ENCODE results near the gene TLE6.
A peak's percentile ranks its signal among the peaks of the same experiment; 100 is the strongest.

The TLE6 gene

DNA sequence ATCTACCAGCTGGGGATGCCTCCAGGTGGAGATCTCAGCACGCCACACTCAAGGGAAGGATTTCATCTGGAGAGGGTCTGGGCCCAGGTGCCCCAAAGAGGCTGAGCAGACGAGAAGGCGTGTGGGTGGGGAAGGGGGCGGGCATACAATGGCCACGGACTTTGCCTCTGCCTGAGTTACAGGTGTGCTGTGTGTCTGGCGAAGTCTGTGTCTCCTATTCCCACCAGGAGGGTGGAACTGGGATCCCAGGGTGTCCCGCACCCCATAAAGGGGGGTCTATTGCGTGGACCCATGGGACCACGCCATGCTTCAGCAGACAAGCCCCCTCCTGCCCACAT is 48.2 kb downstream of the TLE6 start:
- H3K4me2 ChIP-seq = peak overlapping the region; percentile 82

DNA sequence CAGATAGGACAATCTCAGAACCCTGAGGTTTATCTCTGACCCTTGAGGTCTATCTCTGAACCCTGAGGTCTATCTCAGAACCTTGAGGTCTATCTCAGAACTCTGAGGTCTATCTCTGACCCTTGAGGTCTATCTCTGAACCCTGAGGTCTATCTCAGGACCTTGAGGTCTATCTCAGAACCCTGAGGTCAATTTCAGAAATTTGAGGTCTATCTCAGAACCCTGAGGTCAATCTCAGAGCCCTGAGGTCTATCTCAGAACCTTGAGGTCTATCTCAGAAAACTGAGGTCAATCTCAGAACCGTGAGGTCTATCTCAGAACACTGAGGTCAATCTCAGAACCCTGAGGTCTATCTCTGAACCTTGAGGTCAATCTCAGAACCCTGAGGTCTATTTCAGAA is 49.4 kb downstream of the TLE6 start:
- Histone ChIP-seq H3K27ac (no peak overlapping the region), H3K36me3 (no peaks in the 10 kb centered on the region), H3K4me2 (no peak overlapping the region), H3K9ac (no peak overlapping the region), H3K4me1 (peaks cover 25% of the 10 kb centered on the region), H4K20me1 (no peaks in the 10 kb centered on the region), H3K9me3 (no peaks in the 10 kb centered on the region), H3K4me3 (no peak overlapping the region), H3K27me3 (peaks cover 84% of the 10 kb centered on the region)
- TF ChIP-seq Cebpa-rat (IDR thresholded peaks at IDR 0.05) = no peak

More for the DNA sequence above, 48.2 kb downstream of the TLE6 start:
- Histone ChIP-seq H3K4me1 (peaks cover 25% of the 10 kb centered on the region), H3K27ac (no peak overlapping the region), H3K9me3 (no peaks in the 10 kb centered on the region), H4K20me1 (no peaks in the 10 kb centered on the region), H3K4me3 (0 out of 2 replicates have a peak overlapping the region, but pooled peaks have one; percentile 18), H3K27me3 (peaks cover 72% of the 10 kb centered on the region), H3K9ac (no peak overlapping the region), H3K36me3 (no peaks in the 10 kb centered on the region)
- no peak for TF ChIP-seq Cebpa-rat (IDR thresholded peaks at IDR 0.05)

DNA sequence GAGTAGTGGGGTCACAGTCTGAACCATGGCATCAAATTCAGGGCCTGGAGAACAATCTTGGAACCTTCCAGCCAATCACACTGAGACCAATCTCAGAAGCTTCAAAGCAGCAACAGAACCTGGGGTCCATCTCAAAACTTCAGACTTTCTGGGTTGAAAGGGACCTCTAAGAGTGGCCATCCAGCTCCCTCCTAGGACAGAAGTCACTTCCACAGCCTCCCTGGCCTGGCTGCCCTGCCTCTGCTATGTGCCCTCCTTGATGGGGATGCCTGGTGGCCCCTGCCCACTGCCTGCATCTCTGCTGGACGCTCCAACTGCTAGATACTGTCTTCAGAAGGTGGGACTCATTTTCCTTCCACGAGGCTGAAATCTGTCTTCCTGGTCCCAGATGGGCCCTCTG is 49.9 kb downstream of the TLE6 start:
- Histone ChIP-seq H3K4me2 (no peak overlapping the region), H3K9me3 (no peaks in the 10 kb centered on the region), H3K4me1 (peaks cover 25% of the 10 kb centered on the region), H3K4me3 (no peak overlapping the region), H3K27me3 (peaks cover 89% of the 10 kb centered on the region), H4K20me1 (no peaks in the 10 kb centered on the region), H3K9ac (no peak overlapping the region), H3K36me3 (no peaks in the 10 kb centered on the region), H3K27ac (no peak overlapping the region)
- TF ChIP-seq Cebpa-rat (IDR thresholded peaks at IDR 0.05) = no peak

DNA sequence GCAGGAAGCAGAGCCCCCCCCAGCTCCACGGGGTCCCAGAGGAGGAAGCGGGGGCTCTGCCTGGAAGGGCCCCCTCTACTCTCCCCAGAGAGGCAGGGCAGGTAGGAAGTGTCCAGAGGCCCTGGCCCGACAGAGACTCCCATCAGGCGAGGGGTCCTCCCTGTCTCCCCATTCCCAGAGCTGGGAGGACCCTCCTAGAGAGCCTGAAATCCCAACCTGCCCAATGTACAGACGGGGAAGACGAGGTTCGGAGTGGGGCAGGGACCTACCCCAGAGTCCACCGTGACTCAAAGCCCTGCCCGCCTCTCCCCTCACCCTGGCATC is 50.6 kb downstream of the TLE6 start:
- H3K36me3 ChIP-seq = no peaks in the 10 kb centered on the region
- H3K9ac ChIP-seq = no peak overlapping the region
- H3K4me1 ChIP-seq = peaks cover 25% of the 10 kb centered on the region
- peak overlapping the region; percentile 65; the same call in 1 of the 2 replicates for H3K4me3 ChIP-seq
- H3K9me3 ChIP-seq = no peaks in the 10 kb centered on the region
- H3K27me3 ChIP-seq = peaks cover 96% of the 10 kb centered on the region
- TF ChIP-seq Cebpa-rat (IDR thresholded peaks at IDR 0.05) = no peak
- no peaks in the 10 kb centered on the region for H4K20me1 ChIP-seq
- H3K4me2 ChIP-seq = peak overlapping the region; percentile 85
- H3K27ac ChIP-seq = no peak overlapping the region

DNA sequence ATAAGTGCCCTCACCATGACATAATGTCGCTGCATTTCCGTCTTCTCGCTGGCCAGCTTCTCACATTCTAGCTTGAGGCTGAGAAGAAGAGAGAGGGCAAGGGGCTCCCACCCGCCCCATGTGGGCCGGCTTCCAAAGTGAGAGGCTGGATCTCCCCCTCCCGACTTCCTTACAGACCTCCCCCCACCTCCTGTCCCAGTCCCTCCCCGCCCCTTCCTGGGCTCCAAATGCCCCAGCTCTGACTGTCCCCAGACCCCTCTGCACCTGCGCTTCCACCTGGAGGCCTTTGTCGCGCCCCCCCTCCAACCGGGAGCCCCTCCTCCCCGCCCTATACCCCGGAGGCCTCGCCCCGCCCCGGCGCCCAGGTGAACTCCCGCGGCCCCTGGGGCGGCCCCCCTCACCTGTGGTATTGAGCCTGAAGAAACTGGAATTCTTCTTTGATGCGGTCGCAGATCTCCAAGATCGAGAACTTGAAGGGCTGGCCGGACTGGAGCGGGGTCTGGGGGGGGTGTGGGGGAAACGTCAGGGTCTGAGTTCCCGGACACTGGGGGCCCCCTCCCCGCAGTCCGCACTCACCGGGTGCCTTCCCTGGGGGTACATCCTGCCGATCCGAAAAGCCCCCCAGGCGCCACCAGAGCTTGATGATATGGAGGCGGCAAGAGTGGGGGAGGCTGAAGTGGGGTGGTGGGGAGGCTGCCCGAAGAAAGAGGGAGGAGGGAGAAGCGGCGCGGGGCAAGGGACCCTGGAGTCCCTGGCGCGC is 51.1 kb downstream of the TLE6 start:
- TF ChIP-seq Cebpa-rat (IDR thresholded peaks at IDR 0.05) = no peak
- H3K36me3 ChIP-seq = no peaks in the 10 kb centered on the region
- H3K4me2 ChIP-seq = peak overlapping the region; percentile 85
- H3K27ac ChIP-seq = no peak overlapping the region
- H3K9ac ChIP-seq = 0 out of 2 replicates have a peak overlapping the region, but pooled peaks have one; percentile 34
- peaks cover 25% of the 10 kb centered on the region for H3K4me1 ChIP-seq
- no peaks in the 10 kb centered on the region for H3K9me3 ChIP-seq
- H3K4me3 ChIP-seq = peak overlapping the region; percentile 65
- H3K27me3 ChIP-seq = peaks cover 94% of the 10 kb centered on the region
- no peaks in the 10 kb centered on the region for H4K20me1 ChIP-seq

DNA sequence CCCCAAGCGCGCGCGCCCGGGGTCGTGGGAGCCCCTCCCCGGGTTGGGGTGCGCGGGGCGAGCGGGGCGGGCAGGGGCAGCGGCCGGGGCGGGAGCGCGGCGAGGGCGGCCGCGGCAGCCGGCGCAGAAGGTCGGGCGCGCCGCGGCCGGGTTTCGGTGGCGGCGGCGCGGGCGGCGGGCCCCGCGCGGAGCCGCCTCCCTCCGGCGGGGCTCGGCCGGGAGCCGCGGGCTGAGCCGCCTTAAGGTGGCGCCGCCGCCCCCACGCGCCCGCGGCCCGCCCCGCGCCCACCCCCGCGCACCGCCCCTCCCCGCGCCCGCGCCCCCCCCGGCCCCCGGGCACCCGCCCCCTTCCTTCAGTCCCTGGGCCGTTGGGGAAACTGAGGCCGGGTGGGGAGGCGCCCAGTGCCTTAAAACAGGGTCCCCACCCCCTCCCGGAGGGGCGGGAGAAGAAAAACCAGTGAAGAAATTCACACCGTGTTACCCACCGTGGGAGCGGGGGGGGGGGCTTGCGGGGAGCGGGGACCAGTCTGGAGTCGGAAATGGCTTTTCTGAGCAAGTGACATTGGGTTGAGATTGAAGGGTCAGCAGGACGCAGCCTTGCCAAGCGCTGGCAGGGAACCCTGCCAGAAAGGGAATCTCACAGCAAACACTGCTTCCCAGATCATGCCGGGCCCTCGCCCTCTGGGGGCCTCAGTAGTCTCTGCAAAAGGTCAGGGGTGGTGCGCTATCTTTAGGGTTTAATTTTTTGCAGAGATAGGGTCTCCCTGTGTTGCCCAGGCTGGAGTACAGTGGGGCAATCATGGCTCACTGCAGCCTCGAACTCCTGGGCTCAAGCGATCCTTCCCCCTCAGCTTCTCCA is 51.9 kb downstream of the TLE6 start, which contains the start of gene TLE2:
TSS of gene TLE2 (minus strand) at position 216 of the 859 bp plus-strand sequence. CDS start 376 bp downstream, outside the sequence.
- no peak for TF ChIP-seq Cebpa-rat (IDR thresholded peaks at IDR 0.05)
- no peaks in the 10 kb centered on the region for H3K36me3 ChIP-seq
- 0 out of 2 replicates have a peak within 1 kb of the TSS, but pooled peaks have one; percentile 34 for H3K9ac ChIP-seq
- peak within 1 kb of the TSS; percentile 85 for H3K4me2 ChIP-seq
- H3K4me1 ChIP-seq = peaks cover 27% of the 10 kb centered on the region
- H3K27me3 ChIP-seq = peaks cover 86% of the 10 kb centered on the region
- no peak within 1 kb of the TSS for H3K27ac ChIP-seq
- H3K4me3 ChIP-seq = peak within 1 kb of the TSS; percentile 65
- no peaks in the 10 kb centered on the region for H4K20me1 ChIP-seq
- no peaks in the 10 kb centered on the region for H3K9me3 ChIP-seq

DNA sequence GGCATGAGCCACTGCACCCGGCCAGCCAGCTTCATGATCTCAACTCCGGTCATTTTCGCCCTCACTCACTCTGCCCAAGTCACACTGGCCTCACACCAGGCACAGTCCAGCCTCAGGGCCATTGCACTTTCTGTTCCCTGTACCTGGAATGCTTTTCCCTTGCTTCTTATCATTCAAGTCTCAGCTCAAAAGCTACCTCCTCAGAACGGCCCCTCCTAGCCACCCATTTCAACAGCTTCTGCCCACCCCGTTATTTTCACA is 54.2 kb downstream of the TLE6 start:
- H3K9me3 ChIP-seq = no peaks in the 10 kb centered on the region
- no peak overlapping the region for H3K9ac ChIP-seq
- H3K4me3 ChIP-seq = no peak overlapping the region
- no peak for TF ChIP-seq Cebpa-rat (IDR thresholded peaks at IDR 0.05)
- peaks cover 25% of the 10 kb centered on the region for H3K4me1 ChIP-seq
- no peaks in the 10 kb centered on the region for H4K20me1 ChIP-seq
- H3K36me3 ChIP-seq = no peaks in the 10 kb centered on the region
- H3K4me2 ChIP-seq = no peak overlapping the region
- H3K27ac ChIP-seq = no peak overlapping the region
- peaks cover 63% of the 10 kb centered on the region for H3K27me3 ChIP-seq

DNA sequence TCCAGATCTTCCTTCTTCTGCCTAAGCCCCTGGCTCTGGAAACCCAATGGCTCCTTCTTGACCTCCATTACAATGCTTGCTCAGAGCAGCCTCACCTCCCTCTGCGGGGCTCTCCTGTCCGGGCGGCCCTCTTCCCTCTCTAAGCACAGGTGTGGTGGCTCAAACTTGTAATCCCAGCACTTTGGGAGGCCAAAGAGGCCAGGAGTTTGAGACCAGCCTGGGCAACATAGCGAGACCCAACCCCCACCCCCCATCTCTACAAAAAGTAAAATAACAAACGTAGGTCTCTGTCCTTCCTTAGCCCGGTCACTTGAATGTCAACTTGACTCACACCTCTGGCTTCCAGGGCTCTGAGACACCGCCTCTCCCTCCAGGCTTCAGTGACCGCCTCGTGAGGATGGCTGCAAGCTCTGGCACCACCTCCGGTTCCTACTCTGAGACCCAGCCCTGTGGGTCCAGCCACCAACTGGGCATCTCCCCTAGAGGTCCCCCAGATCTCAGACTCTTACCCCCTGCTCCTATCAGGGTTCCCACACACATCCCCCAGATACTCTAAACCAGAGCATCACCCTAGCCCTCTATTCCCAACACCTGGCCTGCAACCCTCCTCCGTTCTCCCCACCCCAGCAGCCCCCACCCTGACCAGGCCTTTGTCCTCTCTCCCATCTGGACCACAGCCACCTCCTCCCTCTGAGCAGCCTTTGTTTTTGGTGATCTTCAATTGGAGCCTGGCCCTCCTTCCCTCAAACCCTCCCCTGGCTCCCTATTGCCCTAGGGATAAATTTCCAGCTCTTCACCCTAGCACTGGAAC is 56.4 kb downstream of the TLE6 start:
- peak overlapping the region; percentile 100; the same call in 1 of the 2 replicates for H3K4me2 ChIP-seq
- H3K27ac ChIP-seq = no peak overlapping the region
- H3K9ac ChIP-seq = no peak overlapping the region
- no peaks in the 10 kb centered on the region for H3K9me3 ChIP-seq
- no peaks in the 10 kb centered on the region for H4K20me1 ChIP-seq
- H3K27me3 ChIP-seq = peaks cover 41% of the 10 kb centered on the region
- no peaks in the 10 kb centered on the region for H3K36me3 ChIP-seq
- no peak overlapping the region for H3K4me3 ChIP-seq
- TF ChIP-seq Cebpa-rat (IDR thresholded peaks at IDR 0.05) = no peak
- H3K4me1 ChIP-seq = peaks cover 21% of the 10 kb centered on the region

DNA sequence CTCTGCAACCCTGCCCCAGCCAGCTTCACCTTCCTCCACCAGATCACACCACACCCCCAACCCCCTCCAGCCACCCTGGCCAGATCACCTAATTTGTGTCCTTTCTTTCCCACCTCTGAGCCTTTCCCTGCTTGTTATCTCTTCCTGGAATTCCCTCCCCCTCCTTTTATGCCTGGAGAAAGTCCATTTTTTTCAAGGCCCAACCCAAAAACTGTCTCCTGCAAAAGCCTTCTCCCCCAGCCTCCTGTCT is 57.0 kb downstream of the TLE6 start:
- peaks cover 36% of the 10 kb centered on the region for H3K27me3 ChIP-seq

More for the DNA sequence above, 57.0 kb downstream of the TLE6 start:
- TF ChIP-seq Cebpa-rat (IDR thresholded peaks at IDR 0.05) = no peak
- peak overlapping the region; percentile 100 for H3K4me2 ChIP-seq
- H3K27ac ChIP-seq = no peak overlapping the region
- peaks cover 23% of the 10 kb centered on the region for H3K4me1 ChIP-seq
- no peaks in the 10 kb centered on the region for H3K9me3 ChIP-seq
- no peaks in the 10 kb centered on the region for H4K20me1 ChIP-seq
- 0 out of 2 replicates have a peak overlapping the region, but pooled peaks have one; percentile 76 for H3K9ac ChIP-seq
- peak overlapping the region; percentile 72; the same call in 1 of the 2 replicates for H3K4me3 ChIP-seq
- H3K36me3 ChIP-seq = no peaks in the 10 kb centered on the region
